Activated T-helper 1 cell treated with anti-CD3 and anti-CD28 coated beads, Interleukin-2, amount 50 U/mL, for 16 hours (primary cell): ENCODE measurements around the gene ERAL1.
"Not testable (repeated sequence)": the region's sequence is repeated elsewhere in the genome, so short reads cannot be mapped to it uniquely, and the experiment has no call there.

Experiments used
- DNase-seq, 2 donors: peaks; one replicate each; pipeline ENCODE4 v3.0.0-alpha.2; 2020; ENCODE audit warnings: low read depth in 1 of 2, low spot score in 1 of 2

ERAL1 gene

GRCh38 chr17:28849281-28849680 lies 5.5 kb upstream of the ERAL1 start:
- DNase-seq: no peak

- no peak for DNase-seq
Measured at GRCh38 chr17:28853295-28853694, 1.5 kb upstream of the ERAL1 start.

- no peak for DNase-seq
Measured at GRCh38 chr17:28855336-28855679, 492 bp downstream of the ERAL1 start.

- no peak for DNase-seq
Measured at GRCh38 chr17:28856028-28856574, 1.3 kb downstream of the ERAL1 start.

- no peak for DNase-seq
Measured at GRCh38 chr17:28857905-28858800, 3.3 kb downstream of the ERAL1 start.

- DNase-seq: no peak
Measured at GRCh38 chr17:28858801-28859355, 4.1 kb downstream of the ERAL1 start.

GRCh38 chr17:28860363-28860808 lies 5.6 kb downstream of the ERAL1 start:
- DNase-seq: no peak

- DNase-seq: no peak
Measured at GRCh38 chr17:28861393-28862203, 6.8 kb downstream of the ERAL1 start.

GRCh38 chr17:28862561-28862960 lies 7.7 kb downstream of the ERAL1 start:
- DNase-seq: no peak

GRCh38 chr17:28863953-28864352 lies 9.1 kb downstream of the ERAL1 start:
- no peak for DNase-seq

- no peak for DNase-seq
Measured at GRCh38 chr17:28864991-28865849, 10.4 kb downstream of the ERAL1 start.

- DNase-seq: no peak
Measured at GRCh38 chr17:28865946-28866752, 11.3 kb downstream of the ERAL1 start.

- DNase-seq: no peak
Measured at GRCh38 chr17:28867276-28867675, 12.5 kb downstream of the ERAL1 start.

- no peak for DNase-seq
Measured at GRCh38 chr17:28871056-28871579, 16.3 kb downstream of the ERAL1 start.

- no peak for DNase-seq
Measured at GRCh38 chr17:28873839-28874238, 19.0 kb downstream of the ERAL1 start.

GRCh38 chr17:28874750-28875149 lies 19.9 kb downstream of the ERAL1 start:
- no peak for DNase-seq

- DNase-seq: no peak
Measured at GRCh38 chr17:28875848-28876550, 21.2 kb downstream of the ERAL1 start.

- not testable (repeated sequence) for DNase-seq
Measured at GRCh38 chr17:28877150-28877711, 22.4 kb downstream of the ERAL1 start.
